Motor neuron (in vitro differentiated cells): ENCODE results near the gene THNSL1. TPM values are rescaled to one million over a fixed set of nuclear protein-coding genes. Genes with fewer than 3 reads are reported as not detected.
"Not testable (repeated sequence)": the region's sequence is repeated elsewhere in the genome, so short reads cannot be mapped to it uniquely, and the experiment has no call there.

Source experiments
- ATAC-seq, 8 experiments: fragments of 200-7000 bp; cut with Tn5 transposase; replicated peaks in 6 of 8; 2 replicates each; pipeline ENCODE4 v1.8.0; 2021; ENCODE audit warnings: mild to moderate bottlenecking in 8 of 8, moderate library complexity in 8 of 8
- H3K27ac ChIP-seq, 2 donors: fragments of 250-450 bp; sonication (Bioruptor Pico); 2 replicates each; pipeline ENCODE4 v1.9.0; 2021; ENCODE audit warnings: antibody characterized with exemption in 2 of 2, mild to moderate bottlenecking in 2 of 2, moderate library complexity in 1 of 2
- H3K4me1 ChIP-seq, 2 donors: fragments of 250-450 bp; sonication (Bioruptor Pico); replicated peaks in 1 of 2; 2 replicates each; pipeline ENCODE4 v1.6.1; 2021; ENCODE audit warnings: antibody characterized with exemption in 2 of 2, mild to moderate bottlenecking in 2 of 2, moderate library complexity in 1 of 2
- H3K4me3 ChIP-seq, 5 donors: fragments of 250-450 bp; sonication (Bioruptor Pico); 2 replicates each; pipeline ENCODE4 v1.9.0; 2021; ENCODE audit warnings: antibody characterized with exemption in 5 of 5, mild to moderate bottlenecking in 5 of 5, moderate library complexity in 4 of 5
- WGBS, 10 experiments: fragments of 450-650 bp; shearing (Covaris generic); methylation state at CpG; one replicate each; pipeline ENCODE4 v1.0.0; 2022; 5-methylcytosine and 5-hydroxymethylcytosine counted together
- in situ Hi-C, 9 experiments: fragments of 400-800 bp; cut with MboI; loops; one replicate each; pipeline ENCODE4 v1.15.0; 2021; ENCODE audit warnings: low sequenced_read_pairs in 9 of 9, low pct_unique_long_range_greater_than_20kb in 2 of 9; ENCODE audit not compliant: unreplicated experiment in 9 of 9
- total RNA-seq, 8 experiments: library from RNA; unstranded; fragments of 300-600 nt; gene quantifications; 2 replicates each; pipeline versions ENCODE4 v1.2.3 to v1.2.4, GENCODE V29; 2022

Gene THNSL1
- total RNA-seq, 8 experiments from 2014 or later: 4.7 to 11.9 (median 6.8) TPM

DNA sequence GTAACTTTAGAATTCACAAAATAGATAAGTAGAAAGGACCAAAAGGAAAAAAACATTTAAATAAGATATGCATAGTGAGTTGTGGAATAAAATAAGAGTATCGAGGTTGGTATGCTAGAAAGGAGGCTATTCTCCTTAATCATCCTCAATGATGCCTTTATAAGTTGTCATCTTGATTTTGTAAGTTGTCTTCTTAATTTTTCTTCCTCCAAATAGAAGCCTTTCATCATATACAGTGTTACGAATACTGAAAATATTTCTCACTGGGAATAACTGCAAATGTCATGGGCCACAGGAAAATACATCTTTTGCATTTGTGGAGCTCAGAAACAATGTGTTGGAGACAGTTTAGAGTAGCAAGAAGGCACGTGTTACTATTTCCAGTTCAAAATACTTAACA lies 32.5 kb upstream of the THNSL1 start:
- in situ Hi-C loops: loop anchor here in 1 of 9 experiments (25.0 kb wide), 2 partner anchors 247 to 347 kb away; no protein-coding TSS in a partner anchor
- 2 to 94% (median 76%) methylated on average over 1 to 3 of the region's 3 CpGs for WGBS, 10 experiments
- Histone ChIP-seq H3K4me3 (no peak overlapping the region), H3K4me1 (peaks cover 4% of the 10 kb centered on the region in 2 donors), H3K27ac (no peak overlapping the region)
- ATAC-seq: peak in 1 of 8 experiments; percentile 42

GRCh38 chr10:24984906-24985305 lies 31.5 kb upstream of the THNSL1 start:
- WGBS, 10 experiments: 14 to 100% (median 50%) methylated on average over 1 to 3 of the region's 3 CpGs; no CpG with 5 or more reads in 1 of the 10 experiments
- in situ Hi-C loops: loop anchor here in 1 of 9 experiments (25.0 kb wide), 2 partner anchors 248 to 348 kb away; no protein-coding TSS in a partner anchor
- no peak overlapping the region for H3K4me3 ChIP-seq
- H3K4me1 ChIP-seq: peaks cover 5% of the 10 kb centered on the region in 2 donors
- no peak overlapping the region for H3K27ac ChIP-seq
- no peak for ATAC-seq

DNA sequence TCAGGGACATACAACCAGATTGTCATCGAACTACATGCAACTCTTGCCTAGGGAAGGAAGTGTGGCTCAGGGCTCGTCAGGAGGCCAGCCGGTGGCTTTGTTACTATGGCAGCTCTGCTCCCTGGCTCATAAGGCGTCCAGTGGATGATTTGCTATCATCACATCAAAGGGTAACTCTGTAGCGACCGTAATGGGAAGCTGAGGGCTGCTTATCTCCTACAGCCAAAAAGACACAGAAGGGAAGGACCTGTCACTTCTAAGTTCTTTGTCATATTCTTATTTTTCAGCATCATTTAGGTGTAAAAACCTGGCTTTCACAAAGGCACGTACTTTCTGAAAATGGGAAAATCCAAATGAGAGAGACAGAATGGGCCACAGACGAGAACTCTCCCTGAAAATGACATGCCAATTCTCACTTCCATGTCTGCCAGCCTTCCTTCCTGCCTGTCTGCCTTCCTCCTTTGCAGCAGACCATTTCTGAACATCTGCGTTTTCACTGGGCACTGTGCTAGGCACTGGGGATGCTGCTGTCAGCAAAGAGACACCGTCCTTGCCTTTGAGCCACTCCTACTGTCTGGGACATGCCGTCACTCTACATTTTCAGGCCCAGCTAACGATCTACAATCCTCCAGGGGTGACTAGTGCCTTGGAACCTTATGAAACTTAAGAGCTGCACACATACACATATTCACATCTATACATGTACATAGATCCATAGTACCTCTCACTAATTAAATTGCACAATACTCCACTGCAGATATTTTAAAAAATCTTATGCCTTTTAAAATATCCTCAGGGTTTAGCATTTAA lies 27.4 kb upstream of the THNSL1 start:
- ATAC-seq: peak in 6 of 8 experiments; percentile 56 to 92 (median 89)
- Histone ChIP-seq H3K4me3 (no peak overlapping the region), H3K27ac (no peak overlapping the region), H3K4me1 (peaks cover 5% of the 10 kb centered on the region in 2 donors)
- WGBS, 10 experiments: 55 to 100% (median 69%) methylated on average over 1 to 9 of the region's 12 CpGs
- in situ Hi-C loops: loop anchor here in 1 of 9 experiments (25.0 kb wide), 2 partner anchors 252 to 352 kb away; no protein-coding TSS in a partner anchor

- Histone ChIP-seq H3K27ac (no peak overlapping the region), H3K4me3 (no peak overlapping the region), H3K4me1 (peaks cover 5% of the 10 kb centered on the region in 2 donors)
- 0 to 91% (median 60%) methylated on average over 1 of the region's 1 CpG; no CpG with 5 or more reads in 1 of the 10 experiments for WGBS, 10 experiments
- in situ Hi-C loops: loop anchor here in 1 of 9 experiments (25.0 kb wide), 2 partner anchors 253 to 353 kb away; no protein-coding TSS in a partner anchor
- ATAC-seq: no peak
Measured at GRCh38 chr10:24989867-24990266, 26.5 kb upstream of the THNSL1 start.

DNA sequence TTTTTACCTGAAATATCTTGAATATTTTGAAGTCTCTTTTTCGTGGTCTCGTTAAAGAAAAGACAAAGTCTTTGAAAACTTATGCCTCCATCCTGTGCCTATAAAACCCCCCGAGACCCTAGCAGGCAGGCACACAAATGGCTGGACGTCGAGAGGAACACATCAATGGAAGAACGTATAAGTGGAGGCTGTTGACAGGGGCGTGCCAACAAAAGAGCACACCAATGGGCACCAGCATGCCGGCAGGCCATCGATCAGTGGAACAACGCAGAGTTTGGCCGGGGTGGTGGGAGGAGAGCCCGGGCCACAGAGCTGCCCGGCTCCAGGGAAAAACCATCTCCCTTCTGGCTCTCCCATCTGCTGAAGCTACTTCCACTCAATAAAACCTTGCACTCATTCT lies 25.1 kb upstream of the THNSL1 start:
- H3K27ac ChIP-seq: no peak overlapping the region
- 83 to 100% (median 90%) methylated on average over 1 to 11 of the region's 13 CpGs; no CpG with 5 or more reads in 3 of the 10 experiments for WGBS, 10 experiments
- no peak for ATAC-seq
- peaks cover 5% of the 10 kb centered on the region in 2 donors for H3K4me1 ChIP-seq
- no peak overlapping the region for H3K4me3 ChIP-seq
- in situ Hi-C loops: loop anchor here in 1 of 9 experiments (25.0 kb wide), 2 partner anchors 254 to 354 kb away; no protein-coding TSS in a partner anchor

DNA sequence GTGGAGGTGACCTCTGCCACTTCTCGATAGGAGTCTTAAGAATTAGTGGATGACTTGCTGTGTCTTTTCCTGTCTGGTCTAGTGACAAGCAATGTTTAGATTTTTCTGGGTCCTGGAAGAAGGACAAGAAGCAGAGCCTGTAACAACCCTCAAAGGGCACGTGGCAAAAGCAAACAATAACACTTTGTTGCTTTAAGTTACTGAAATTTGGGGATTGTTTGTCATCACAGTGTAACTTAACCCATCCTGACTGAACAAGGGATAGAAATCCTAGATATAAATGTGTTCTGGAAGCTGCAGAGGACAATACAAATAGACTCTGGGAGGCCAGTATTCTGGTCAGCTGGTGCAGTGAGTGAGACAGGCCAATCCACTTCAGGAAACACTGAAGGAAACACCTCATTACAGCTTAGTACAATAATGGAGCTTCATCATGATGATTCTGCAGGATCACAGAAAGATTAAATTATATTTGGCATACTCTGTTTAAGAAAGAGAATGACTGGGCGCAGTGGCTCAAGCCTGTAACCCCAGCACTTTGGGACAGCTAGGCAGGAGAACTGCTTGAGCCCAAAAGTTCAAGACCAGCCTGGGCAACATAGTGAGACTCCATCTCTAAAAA lies 23.8 kb upstream of the THNSL1 start:
- Histone ChIP-seq H3K4me3 (no peak overlapping the region), H3K27ac (no peak overlapping the region), H3K4me1 (peaks cover 5% of the 10 kb centered on the region in 2 donors)
- 76 to 100% (median 92%) methylated on average over 1 to 3 of the region's 3 CpGs; no CpG with 5 or more reads in 1 of the 10 experiments for WGBS, 10 experiments
- ATAC-seq: no peak
- in situ Hi-C loops: loop anchor here in 1 of 9 experiments (25.0 kb wide), 2 partner anchors 255 to 355 kb away; no protein-coding TSS in a partner anchor

DNA sequence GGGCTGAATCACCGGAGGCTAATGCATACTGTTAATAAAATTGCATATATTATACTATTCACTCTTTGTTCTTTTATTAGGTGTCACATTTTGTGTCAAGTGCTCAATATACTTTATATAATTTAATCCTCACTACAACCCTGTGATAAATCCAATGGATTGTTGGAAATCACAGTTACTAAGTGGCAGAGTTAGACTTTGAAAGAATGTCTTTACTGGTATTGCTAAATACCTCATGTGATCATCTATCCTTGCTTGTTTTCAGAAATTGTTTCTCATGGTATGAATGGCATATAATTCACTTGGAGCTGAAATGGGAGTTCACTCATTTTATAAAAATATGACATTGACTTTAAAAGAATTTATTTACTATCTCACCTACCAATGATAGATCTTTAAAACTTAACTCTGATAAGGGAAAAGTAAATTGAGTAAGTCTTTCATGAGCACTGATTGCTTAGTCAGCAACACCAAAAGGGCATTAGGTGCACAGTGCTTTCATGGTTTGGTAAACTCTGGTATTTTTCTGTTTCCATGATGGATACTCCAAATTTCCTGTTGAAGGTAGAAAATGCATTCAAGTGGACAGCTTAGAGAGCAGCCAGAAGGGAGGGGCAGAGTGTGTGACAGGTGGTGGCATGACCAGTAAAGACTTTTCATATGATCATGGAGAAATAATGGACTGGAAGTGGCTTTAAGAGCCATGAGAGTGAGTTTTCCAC lies 23.0 kb upstream of the THNSL1 start:
- peaks cover 5% of the 10 kb centered on the region in 2 donors for H3K4me1 ChIP-seq
- ATAC-seq: no peak
- in situ Hi-C loops: loop anchor here in 1 of 9 experiments (25.0 kb wide), 2 partner anchors 256 to 356 kb away; no protein-coding TSS in a partner anchor
- H3K4me3 ChIP-seq: no peak overlapping the region
- H3K27ac ChIP-seq: no peak overlapping the region
- WGBS, 10 experiments: 0 to 100% (median 90%) methylated on average over 1 of the region's 1 CpG

GRCh38 chr10:24995072-24995471 lies 21.3 kb upstream of the THNSL1 start:
- Histone ChIP-seq H3K4me1 (no peaks in the 10 kb centered on the region), H3K27ac (no peak overlapping the region), H3K4me3 (no peak overlapping the region)
- in situ Hi-C loops: loop anchor here in 1 of 9 experiments (25.0 kb wide), 2 partner anchors 258 to 358 kb away; no protein-coding TSS in a partner anchor
- ATAC-seq: no peak

DNA sequence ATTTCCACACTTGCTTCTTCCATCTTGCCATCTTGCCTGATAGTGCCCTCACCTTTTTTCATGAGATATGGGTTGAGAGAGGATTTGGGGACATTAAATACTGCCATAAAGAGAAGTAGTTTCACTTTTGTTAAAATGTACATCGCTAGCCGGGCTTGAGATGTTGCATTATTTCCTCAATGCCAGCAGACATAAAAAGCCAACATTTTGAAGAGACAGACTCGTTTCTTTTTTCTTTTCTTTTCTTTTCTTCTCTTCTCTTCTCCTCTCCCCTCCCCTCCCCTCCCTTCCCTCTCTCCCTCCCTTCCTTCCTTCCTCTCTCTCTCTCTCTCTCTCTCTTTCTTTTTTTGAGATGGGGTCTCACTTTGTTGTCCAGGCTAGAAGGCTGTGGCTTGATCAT lies 18.4 kb upstream of the THNSL1 start:
- Histone ChIP-seq H3K4me1 (no peaks in the 10 kb centered on the region), H3K27ac (no peak overlapping the region), H3K4me3 (no peak overlapping the region)
- in situ Hi-C loops: loop anchor here in 1 of 9 experiments (25.0 kb wide), 2 partner anchors 261 to 361 kb away; no protein-coding TSS in a partner anchor
- 53 to 100% (median 72%) methylated on average over 1 to 3 of the region's 3 CpGs; no CpG with 5 or more reads in 2 of the 10 experiments for WGBS, 10 experiments
- no peak for ATAC-seq

DNA sequence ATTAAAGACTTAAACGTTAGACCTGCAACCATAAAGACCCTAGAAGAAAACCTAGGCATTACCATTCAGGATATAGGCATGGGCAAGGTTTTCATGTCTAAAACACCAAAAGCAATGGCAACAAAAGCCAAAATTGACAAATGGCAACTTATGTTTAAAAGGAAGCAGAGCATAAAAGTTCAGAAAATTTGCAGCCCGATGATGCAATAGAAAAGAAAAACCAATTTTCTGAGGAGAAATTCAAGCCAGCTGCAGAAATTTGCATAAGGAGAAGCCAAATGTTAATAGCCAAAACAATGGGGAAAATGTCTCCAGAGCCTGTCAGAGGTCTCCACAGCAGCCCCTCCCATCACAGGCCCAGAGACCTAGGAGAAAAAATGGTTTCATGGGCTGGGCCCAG lies 4.8 kb upstream of the THNSL1 start:
- ATAC-seq, H3K4me1 ChIP-seq, H3K4me3 ChIP-seq, H3K27ac ChIP-seq, in situ Hi-C loops: not testable (repeated sequence)
- 17 to 100% (median 70%) methylated on average over 1 to 2 of the region's 2 CpGs for WGBS, 10 experiments

DNA sequence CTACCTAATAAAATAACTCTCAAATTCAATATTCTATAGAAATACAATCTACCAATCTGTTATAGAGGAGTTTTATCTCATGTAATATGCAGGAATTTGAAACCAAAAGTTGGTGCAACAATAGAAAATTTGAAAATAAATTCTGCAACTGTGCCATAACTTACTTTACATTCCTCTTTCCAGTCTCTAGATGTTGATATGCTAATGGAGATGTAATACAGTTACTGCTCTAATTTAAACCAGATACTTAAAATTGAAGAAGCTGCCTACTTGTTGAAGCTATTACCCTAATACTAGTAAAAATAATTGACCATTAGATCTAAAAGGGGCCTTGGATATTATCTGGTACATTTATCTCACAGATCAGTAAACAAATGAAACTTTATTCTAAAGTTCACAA lies 1.8 kb upstream of the THNSL1 start:
- peak overlapping the region; percentile 42 to 56 (median 46) for H3K4me3 ChIP-seq
- in situ Hi-C loops: no loop called here
- peaks cover 9 to 13% of the 10 kb centered on the region in 2 donors for H3K4me1 ChIP-seq
- peak overlapping the region in 1 of 2 donors; percentile 46 for H3K27ac ChIP-seq
- ATAC-seq: no peak

DNA sequence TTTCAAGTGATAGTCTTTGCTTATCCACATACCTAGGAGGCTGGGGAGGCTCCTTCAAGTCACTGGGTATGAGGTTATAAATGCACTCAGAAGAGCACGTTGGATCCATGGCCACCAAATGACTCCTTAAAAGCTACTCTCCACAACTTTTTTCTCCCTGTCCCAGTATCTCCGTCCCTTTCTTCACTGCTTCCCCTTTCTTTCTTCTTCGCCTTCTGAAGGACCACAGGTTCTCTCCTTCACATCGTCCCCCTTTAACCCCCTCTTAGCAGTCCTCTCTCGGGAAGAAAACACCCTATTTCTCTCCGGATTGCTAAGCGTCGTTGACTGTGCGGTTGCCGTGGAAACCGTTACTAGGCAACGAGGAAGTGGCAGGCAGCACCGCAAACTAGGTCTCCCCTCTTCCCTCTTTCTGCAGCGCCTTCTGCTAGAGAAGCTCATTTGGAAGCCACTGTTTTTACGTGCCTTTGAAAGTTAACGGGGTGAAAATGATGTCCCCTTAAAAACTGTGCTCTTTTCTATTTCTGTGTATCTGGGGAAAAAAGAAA lies 510 bp upstream of the THNSL1 start, which contains the start of gene ENKUR:
Gene ENKUR (minus strand): TSS at position 331 of the 548 bp plus-strand sequence. CDS start 222 bp downstream, at position 109.
- Histone ChIP-seq H3K27ac (peak within 1 kb of the TSS; percentile 79 to 93), H3K4me1 (peaks cover 9 to 13% of the 10 kb centered on the region in 2 donors), H3K4me3 (peak within 1 kb of the TSS; percentile 42 to 56 (median 46))
- peak; percentile 55 to 70 (median 62) for ATAC-seq
- 0 to 8% (median 2%) methylated on average over 4 to 15 of the region's 16 CpGs; no CpG with 5 or more reads in 2 of the 10 experiments for WGBS, 10 experiments
- in situ Hi-C loops: no loop called here
